Measurements from ENCODE around the gene ARHGAP44.

GRCh38 chr17:12806630-12807029, 17.3 kb downstream of the ARHGAP44 start:
- TF ChIP-seq POLR2A (IDR thresholded peaks at IDR 0.05; ENCODE audit: low read depth) (no peak), CTCF (IDR thresholded peaks at IDR 0.05) (no peak)

Data from esophagus muscularis mucosa (tissue), 3 donors.